H1 (cell line): Measurements from ENCODE around the gene SLC35F1. TPM values are rescaled to one million over a fixed set of nuclear protein-coding genes. Genes with fewer than 3 reads are reported as not detected.

Source experiments
- CTCF ChIA-PET: fragments of 300-600 bp; sonication (Branson Sonifier 250); formaldehyde crosslinking; loops from one replicate; lab custom pipeline; 2021; ENCODE audit not compliant: partially characterized antibody; lab: Charles Lee
- POLR2A ChIA-PET: fragments of 300-600 bp; sonication (Branson Sonifier 250); formaldehyde crosslinking; loops from one replicate; lab custom pipeline; 2021; ENCODE audit warnings: inconsistent platforms; ENCODE audit not compliant: partially characterized antibody; lab: Charles Lee
- DNase-seq, 2 experiments: peaks; one replicate each; pipeline versions ENCODE4 v3.0.0 to v3.0.0-alpha.2; 2010 to 2022; ENCODE audit warnings: low spot score in 2 of 2, low read depth in 1 of 2, mixed read lengths in 1 of 2
- FAIRE-seq: peaks from 2 replicates; lab custom pipeline; 2011; peaks lifted over from hg19 to GRCh38; lab: Jason Lieb, UNC
- H2AFZ ChIP-seq: 2 replicates; pipeline ENCODE4 v1.8.1; 2012; ENCODE audit warnings: low read length, inconsistent platforms
- H2AK5ac ChIP-seq: 2 replicates; pipeline ENCODE4 v1.6.1; 2013; ENCODE audit warnings: low read depth, low read length
- H2BK120ac ChIP-seq: replicated peaks from 2 replicates; pipeline ENCODE3; 2013; ENCODE audit warnings: low read depth, low read length, inconsistent platforms
- H2BK12ac ChIP-seq: 2 replicates; pipeline ENCODE4 v1.6.1; 2013; ENCODE audit warnings: low read depth, low read length
- H2BK15ac ChIP-seq: 2 replicates; pipeline ENCODE4 v1.6.1; 2013; ENCODE audit warnings: low read length
- H2BK20ac ChIP-seq: 2 replicates; pipeline ENCODE4 v1.6.1; 2013; ENCODE audit warnings: low read length
- H2BK5ac ChIP-seq: 2 replicates; pipeline ENCODE4 v1.6.1; 2013; ENCODE audit warnings: low read depth, low read length
- H3K14ac ChIP-seq: 2 replicates; pipeline ENCODE4 v1.6.1; 2013; ENCODE audit warnings: inconsistent platforms; ENCODE audit not compliant: insufficient read length
- H3K18ac ChIP-seq: 2 replicates; pipeline ENCODE4 v1.6.1; 2013; ENCODE audit warnings: low read length; ENCODE audit errors: extremely low read depth
- H3K23ac ChIP-seq: 2 replicates; pipeline ENCODE4 v1.6.1; 2013; ENCODE audit warnings: inconsistent platforms; ENCODE audit not compliant: insufficient read length
- H3K23me2 ChIP-seq: 2 replicates; pipeline ENCODE4 v1.6.1; 2013; ENCODE audit warnings: low read depth, low read length
- H3K27ac ChIP-seq: 2 replicates; pipeline ENCODE4 v1.6.1; 2011; ENCODE audit warnings: low read depth, low read length, inconsistent platforms
- H3K27me3 ChIP-seq, 4 experiments: replicated peaks in 1 of 4; 1 replicate in 1 of 4; 2 replicates in 3 of 4; pipeline versions ENCODE4 v1.6.1 to v1.8.1; 2011 to 2013; ENCODE audit warnings: low read length in 3 of 4, mild to moderate bottlenecking in 3 of 4, inconsistent platforms in 2 of 4, mixed read lengths in 2 of 4, moderate library complexity in 1 of 4; ENCODE audit not compliant: control insufficient read depth in 3 of 4, insufficient read depth in 3 of 4; ENCODE audit errors: extremely low read depth in 1 of 4
- H3K36me3 ChIP-seq, 4 experiments: 2 replicates each; pipeline versions ENCODE4 v1.6.1 to v1.8.1; 2011 to 2013; ENCODE audit warnings: mild to moderate bottlenecking in 4 of 4, low read length in 3 of 4, moderate library complexity in 2 of 4, control low read depth in 1 of 4, inconsistent platforms in 1 of 4; ENCODE audit not compliant: insufficient read depth in 4 of 4, control insufficient read depth in 2 of 4
- H3K4ac ChIP-seq: replicated peaks from 2 replicates; pipeline ENCODE3; 2013; ENCODE audit warnings: low read length, low read depth, mixed read lengths, inconsistent platforms; ENCODE audit not compliant: insufficient read length
- H3K4me1 ChIP-seq, 4 experiments: replicated peaks in 1 of 4; 1 replicate in 1 of 4; 2 replicates in 3 of 4; pipeline versions ENCODE4 v1.6.1 to v1.8.1; 2011 to 2013; ENCODE audit warnings: low read length in 3 of 4, inconsistent platforms in 2 of 4, mixed read lengths in 1 of 4; ENCODE audit not compliant: insufficient read depth in 4 of 4, control insufficient read depth in 3 of 4
- H3K4me2 ChIP-seq, 2 experiments: 2 replicates each; pipeline versions ENCODE4 v1.6.1 to v1.8.1; 2011 to 2013; ENCODE audit warnings: low read depth in 2 of 2, low read length in 2 of 2, control low read depth in 1 of 2, inconsistent platforms in 1 of 2, mild to moderate bottlenecking in 1 of 2; ENCODE audit not compliant: insufficient read depth in 1 of 2
- H3K4me3 ChIP-seq, 4 experiments: fragments of 200-600, 300-600 bp in 1 of 4; sonication (generic), shearing (Covaris generic), sonication (Bioruptor Twin) in 1 of 4; 2 replicates each; pipeline versions ENCODE4 v1.5.1 to v1.8.1; 2011 to 2016; ENCODE audit warnings: low read length in 4 of 4, low read depth in 3 of 4, control low read depth in 2 of 4, inconsistent platforms in 2 of 4, mild to moderate bottlenecking in 2 of 4, mixed read lengths in 1 of 4, moderate library complexity in 1 of 4; ENCODE audit not compliant: insufficient read depth in 2 of 4; ENCODE audit errors: extremely low read depth in 1 of 4
- H3K56ac ChIP-seq: replicated peaks from 2 replicates; pipeline ENCODE3; 2013; ENCODE audit warnings: low read depth, mild to moderate bottlenecking, mixed read lengths, low read length, inconsistent platforms; ENCODE audit not compliant: insufficient read length
- H3K79me1 ChIP-seq: 2 replicates; pipeline ENCODE4 v1.6.1; 2013; ENCODE audit warnings: low read depth, low read length, control low read depth
- H3K79me2 ChIP-seq, 2 experiments: 2 replicates each; pipeline versions ENCODE4 v1.6.1 to v1.8.1; 2012 to 2013; ENCODE audit warnings: low read length in 2 of 2, mild to moderate bottlenecking in 2 of 2, inconsistent platforms in 1 of 2; ENCODE audit not compliant: insufficient read depth in 2 of 2, control insufficient read depth in 1 of 2
- H3K9ac ChIP-seq, 4 experiments: replicated peaks in 1 of 4; 1 replicate in 1 of 4; 2 replicates in 3 of 4; pipeline versions ENCODE4 v1.6.1 to v1.8.1; 2011 to 2013; ENCODE audit warnings: low read depth in 3 of 4, low read length in 3 of 4, control low read depth in 2 of 4, mild to moderate bottlenecking in 2 of 4, moderate library complexity in 2 of 4, inconsistent platforms in 1 of 4; ENCODE audit errors: extremely low read depth in 1 of 4
- H3K9me3 ChIP-seq, 2 experiments: 2 replicates each; pipeline versions ENCODE4 v1.6.1 to v1.8.1; 2012 to 2013; ENCODE audit warnings: mild to moderate bottlenecking in 2 of 2, moderate library complexity in 2 of 2, control low read depth in 1 of 2, inconsistent platforms in 1 of 2, low read depth in 1 of 2, low read length in 1 of 2, mixed read lengths in 1 of 2; ENCODE audit not compliant: insufficient read depth in 2 of 2
- H4K20me1 ChIP-seq, 2 experiments: replicated peaks in 1 of 2; 2 replicates each; pipeline versions ENCODE3 to v1.8.1; 2011 to 2013; ENCODE audit warnings: inconsistent platforms in 2 of 2, low read length in 2 of 2, mild to moderate bottlenecking in 1 of 2; ENCODE audit not compliant: insufficient read depth in 2 of 2, control insufficient read depth in 1 of 2
- H4K5ac ChIP-seq: 2 replicates; pipeline ENCODE4 v1.6.1; 2013; ENCODE audit warnings: low read length, low read depth, mixed read lengths, inconsistent platforms; ENCODE audit not compliant: insufficient read length
- H4K8ac ChIP-seq: 2 replicates; pipeline ENCODE4 v1.8.0; 2013; ENCODE audit warnings: mild to moderate bottlenecking, moderate library complexity, low read length, inconsistent platforms; ENCODE audit not compliant: insufficient read depth; ENCODE audit errors: extremely low read depth
- H4K91ac ChIP-seq: replicated peaks from 2 replicates; pipeline ENCODE3; 2013; ENCODE audit warnings: low read length, mixed read lengths, inconsistent platforms; ENCODE audit not compliant: insufficient read length
- EGR1 ChIP-seq: IDR thresholded peaks from 2 replicates; pipeline ENCODE4 v1.6.1; 2011; ENCODE audit warnings: low read depth, low read length, borderline replicate concordance
- GTF2F1 ChIP-seq: IDR thresholded peaks from 2 replicates; pipeline ENCODE4 v1.6.1; 2012; ENCODE audit warnings: low read depth, low read length, improper control_type of control experiment, borderline replicate concordance
- SAP30 ChIP-seq: fragments of 300-600 bp; sonication (generic); IDR thresholded peaks from 2 replicates; pipeline ENCODE4 v1.7.1; 2012; ENCODE audit warnings: low read length, moderate library complexity, mild to moderate bottlenecking, inconsistent platforms; ENCODE audit not compliant: insufficient read depth, insufficient replicate concordance
- YY1 ChIP-seq: IDR thresholded peaks from 2 replicates; pipeline ENCODE4 v1.6.1; 2011; ENCODE audit warnings: low read depth, mild to moderate bottlenecking, low read length
- WGBS, 2 experiments: shearing (Covaris generic) in 1 of 2; methylation state at CpG; one replicate each; pipeline versions ENCODE4 v1.1.6 to v1.1.7; 2013 to 2015; ENCODE audit warnings: low lambda C conversion rate in 2 of 2, mixed read lengths in 2 of 2, inconsistent platforms in 1 of 2, low coverage in 1 of 2, missing lambda C conversion rate in 1 of 2; ENCODE audit not compliant: insufficient replicate concordance in 2 of 2, insufficient coverage in 1 of 2, insufficient read length in 1 of 2; ENCODE audit errors: extremely low coverage in 1 of 2, missing lambda C conversion rate in 1 of 2; 5-methylcytosine and 5-hydroxymethylcytosine counted together
- polyA plus RNA-seq, 7 experiments: library from polyadenylated mRNA; depleted of rRNA in 3 of 7; stranded (reverse) in 5 of 7; unstranded in 2 of 7; fragments of >200 nt in 5 of 7; fragments of 200-250 nt in 2 of 7; gene quantifications; 1 replicate in 5 of 7; 2 replicates in 1 of 7; 4 replicates in 1 of 7; pipeline versions ENCODE4 v1.2.1 to v1.2.3, GENCODE V29; 2011 to 2013; ENCODE audit warnings: missing spikeins in 2 of 7, mixed read lengths in 2 of 7
- total RNA-seq: library from RNA; stranded (reverse); fragmentation: NEBNext Ultra II Directional; extraction: Animal tissue kit (Norgen Biotek cat#: 25700); gene quantifications from 2 replicates; pipeline ENCODE4 v1.2.1, GENCODE V29; 2021

SLC35F1 gene
- total and polyA plus RNA-seq, 2 of the 8 experiments (the other 6 are each of a cell fraction or from before 2014, with no cell fraction given) = 7.0 to 10.0 TPM

GRCh38 chr6:118249680-118250079 lies 342.6 kb downstream of the SLC35F1 start:
- Histone ChIP-seq H2AFZ (no peak overlapping the region), H4K5ac (no peak overlapping the region), H3K79me2 (no peaks in the 10 kb centered on the region), H3K27me3 (no peaks in the 10 kb centered on the region), H3K4me3 (no peak overlapping the region), H3K4me2 (no peak overlapping the region)
- 88% methylated on average over 5 of the region's 5 CpGs; no CpG with 5 or more reads in 1 of the 2 experiments for WGBS, 2 experiments
- TF ChIP-seq SAP30 (no peak), GTF2F1 (no peak), YY1 (no peak), EGR1 (no peak)
- TF ChIP-seq, all 59 proteins: peak for 0
- CTCF ChIA-PET = interaction anchor here (0.7 to 1.2 kb wide), 2 partner anchors 274 to 406 kb away, joined by 3 read pairs; no protein-coding TSS in a partner anchor
- Histone ChIP-seq H4K8ac (no peak overlapping the region), H4K91ac (no peak overlapping the region), H3K23ac (no peak overlapping the region), H2BK120ac (no peak overlapping the region), H2BK5ac (no peak overlapping the region), H3K23me2 (no peaks in the 10 kb centered on the region), H3K36me3 (no peaks in the 10 kb centered on the region), H3K4me1 (no peaks in the 10 kb centered on the region), H3K18ac (no peak overlapping the region), H3K14ac (no peak overlapping the region), H2BK12ac (no peak overlapping the region), H3K9ac (no peak overlapping the region), H2AK5ac (no peak overlapping the region), H3K9me3 (0 out of 4 replicates have a peak, but pooled peaks cover 0 to 3% of the 10 kb centered on the region in 2 experiments), H4K20me1 (no peaks in the 10 kb centered on the region), H3K79me1 (no peaks in the 10 kb centered on the region), H2BK15ac (no peak overlapping the region), H3K56ac (no peak overlapping the region), H3K27ac (no peak overlapping the region), H2BK20ac (no peak overlapping the region), H3K4ac (no peak overlapping the region)
- FAIRE-seq (no peak), DNase-seq (no peak)
- POLR2A ChIA-PET = no interaction called here
